Embryonic facial prominence (tissue), 1 donor: Measurements from ENCODE around the gene GP5.

Source experiments
- DNase-seq: peaks from one replicate; pipeline ENCODE4 v3.0.0-alpha.2; 2016; ENCODE audit errors: extremely low spot score

The GP5 gene

DNA sequence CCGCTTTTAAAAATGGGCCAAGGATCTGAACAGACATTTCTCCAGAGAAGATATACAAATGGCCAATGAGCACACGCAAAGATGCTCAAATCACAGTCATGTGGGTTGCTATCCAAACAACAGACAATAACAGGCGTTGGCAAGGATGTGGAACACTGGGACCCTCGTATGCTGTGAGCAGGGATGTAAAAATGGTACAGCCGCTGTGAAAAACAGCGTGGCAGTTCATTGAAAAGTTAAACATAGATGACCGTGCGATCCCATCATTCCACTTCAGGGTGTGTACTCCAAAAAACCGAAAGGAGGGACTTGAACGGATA, 22.9 kb downstream of the GP5 start:
- DNase-seq, result no peak

DNA sequence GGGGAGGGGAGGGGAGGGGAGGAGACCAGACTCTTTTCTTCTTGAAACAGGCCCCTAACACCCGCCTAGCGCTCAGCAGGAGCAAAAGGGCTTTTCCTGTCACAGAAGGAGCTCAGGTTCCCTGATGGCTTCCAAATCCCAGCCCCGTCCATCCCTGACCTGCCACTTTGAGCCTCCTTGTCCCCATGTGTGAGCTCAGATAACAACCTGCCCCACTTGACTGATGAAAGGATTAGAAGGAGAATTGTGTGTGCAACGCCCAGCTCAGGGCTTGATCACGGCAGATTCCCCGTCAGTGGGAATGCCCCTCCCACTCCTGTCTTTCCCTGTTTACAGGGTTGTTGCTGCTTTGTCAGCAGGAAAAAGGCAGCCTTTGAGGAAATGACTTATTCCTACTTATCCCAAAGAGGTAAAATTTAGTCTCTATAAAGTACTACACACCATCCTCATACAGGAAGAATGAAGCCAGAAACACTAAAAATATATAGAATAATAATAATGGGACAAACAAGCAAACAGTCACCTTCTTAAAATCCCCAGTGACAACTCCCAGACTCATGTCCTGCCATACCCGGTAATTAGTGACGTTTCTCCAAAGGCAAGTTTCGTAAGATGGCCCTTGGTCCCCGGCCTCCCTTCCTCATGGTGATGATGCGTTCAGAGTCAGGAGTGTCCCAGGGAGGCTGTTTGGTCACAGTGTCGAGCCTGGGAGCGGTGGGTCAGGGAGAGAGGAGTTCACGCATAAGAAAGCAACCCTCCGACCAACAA, 23.4 kb downstream of the GP5 start:
- DNase-seq, result no peak

DNA sequence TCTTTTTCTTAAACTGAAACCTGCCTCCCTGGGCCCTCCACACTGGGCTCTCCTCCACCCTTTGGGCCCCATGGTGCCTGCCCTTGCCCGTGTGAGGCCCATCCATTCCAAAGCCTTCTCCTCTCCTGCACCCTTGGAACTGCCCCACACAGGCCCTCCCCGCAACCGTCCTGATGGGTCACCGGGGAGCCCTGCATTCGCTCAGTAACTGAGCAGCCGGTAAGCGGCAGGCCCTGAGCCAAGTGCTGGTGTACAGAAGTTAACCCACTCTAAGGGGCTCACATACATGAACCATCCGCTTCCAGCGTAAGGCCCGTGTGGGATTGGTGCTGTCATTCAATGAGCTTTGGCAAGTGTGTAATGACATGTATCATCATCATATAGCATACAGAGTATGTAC, 24.1 kb downstream of the GP5 start:
- no peak for DNase-seq

DNA sequence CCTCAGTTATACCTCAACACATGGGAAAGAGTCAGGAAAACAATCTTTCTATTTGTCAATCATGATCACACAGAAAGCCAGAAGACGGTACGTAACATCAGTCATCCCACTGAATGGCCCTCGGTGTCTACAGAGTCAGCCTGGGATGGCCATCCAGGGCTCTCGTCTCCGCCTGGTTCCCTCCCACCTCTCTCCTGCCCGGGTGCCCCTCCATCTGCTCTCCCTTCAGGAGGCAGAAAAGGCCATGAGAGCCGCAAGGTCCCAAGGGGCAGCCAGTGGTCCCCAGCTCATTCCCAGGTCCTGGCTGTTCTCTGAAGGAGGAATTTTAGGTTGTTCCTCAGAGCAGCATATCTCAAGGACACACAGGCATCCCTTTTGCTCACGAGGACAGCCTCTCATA, 25.2 kb downstream of the GP5 start:
- no peak for DNase-seq

DNA sequence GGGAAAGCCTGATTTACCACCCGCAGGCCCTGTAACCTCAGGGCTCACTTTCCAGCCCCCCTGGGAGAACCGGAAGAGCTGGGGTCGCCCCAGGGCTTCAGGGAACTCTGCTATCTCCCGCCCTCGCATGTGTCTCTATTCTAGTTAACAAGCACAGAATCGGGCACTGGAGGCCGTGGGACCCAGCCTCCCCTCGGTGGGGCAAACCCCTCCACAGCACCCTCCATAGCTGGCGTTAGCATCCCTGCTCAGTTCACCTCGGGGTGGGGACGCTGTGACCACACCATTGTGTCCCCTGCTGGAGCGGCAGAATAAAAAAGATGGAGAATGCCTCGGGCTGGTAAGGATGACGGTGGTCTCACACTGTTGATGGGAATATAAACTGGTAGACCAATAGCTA, 26.0 kb downstream of the GP5 start:
- DNase-seq, result no peak

DNA sequence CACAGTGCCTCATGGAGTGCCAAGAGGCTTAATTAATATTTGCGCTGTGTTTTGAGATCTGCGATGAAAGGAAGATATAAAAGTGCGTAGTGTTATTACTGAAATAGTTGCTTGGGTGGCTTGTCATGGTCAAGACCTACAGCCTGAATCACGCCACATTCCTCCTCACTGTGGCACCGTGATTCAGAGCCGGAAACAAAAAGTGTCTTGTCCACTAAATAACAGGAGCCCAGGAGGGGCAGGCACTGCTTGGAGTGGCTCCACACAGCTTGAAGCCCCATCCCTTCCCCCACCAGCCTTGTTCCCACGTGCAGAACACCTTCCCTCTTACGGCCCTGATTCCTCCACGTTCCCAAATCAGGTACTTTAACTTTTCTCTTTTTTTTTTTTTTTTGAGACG, 28.3 kb downstream of the GP5 start:
- no peak for DNase-seq

DNA sequence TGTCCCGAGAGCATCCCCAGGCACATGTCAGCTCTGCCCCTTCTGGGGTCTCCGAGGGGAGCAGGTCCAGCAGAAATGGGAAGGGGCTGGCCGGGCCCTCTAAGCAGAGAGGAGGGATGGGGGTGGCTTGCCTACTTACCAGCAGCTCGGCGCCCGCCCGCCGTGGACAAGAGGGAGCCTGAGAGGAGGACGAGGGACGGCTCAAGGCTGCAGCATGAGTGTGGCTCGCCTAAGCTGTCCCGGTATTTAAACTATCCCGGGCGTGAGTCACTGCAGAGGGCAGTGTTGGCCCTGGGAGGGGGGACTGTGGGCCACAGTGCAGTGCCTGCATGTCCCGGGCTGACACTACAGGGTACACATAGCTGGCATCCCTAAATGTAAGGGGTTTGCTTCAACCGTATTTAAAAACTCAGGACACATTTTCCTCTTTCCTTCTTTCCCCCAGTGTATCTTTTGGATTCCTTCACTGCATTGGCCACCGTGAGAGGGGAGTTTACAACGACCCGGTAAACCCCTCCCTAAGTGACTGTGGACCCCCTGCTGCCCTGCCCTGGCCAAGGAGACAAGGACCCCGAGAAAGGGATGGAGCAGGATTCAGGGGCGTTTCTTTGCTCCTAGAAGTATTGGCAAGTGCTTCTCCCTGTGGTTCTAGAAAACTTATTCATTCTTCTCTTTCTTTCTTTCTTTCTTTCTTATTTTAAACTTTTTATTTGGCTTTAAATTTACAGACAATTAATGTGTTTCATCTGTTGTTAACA, 29.4 kb downstream of the GP5 start, which contains the start of gene LRRC15:
TSS of gene LRRC15 (minus strand) at position 222 of the 758 bp plus-strand sequence. CDS start 8,700 bp downstream, outside the sequence.
- DNase-seq, result no peak

DNA sequence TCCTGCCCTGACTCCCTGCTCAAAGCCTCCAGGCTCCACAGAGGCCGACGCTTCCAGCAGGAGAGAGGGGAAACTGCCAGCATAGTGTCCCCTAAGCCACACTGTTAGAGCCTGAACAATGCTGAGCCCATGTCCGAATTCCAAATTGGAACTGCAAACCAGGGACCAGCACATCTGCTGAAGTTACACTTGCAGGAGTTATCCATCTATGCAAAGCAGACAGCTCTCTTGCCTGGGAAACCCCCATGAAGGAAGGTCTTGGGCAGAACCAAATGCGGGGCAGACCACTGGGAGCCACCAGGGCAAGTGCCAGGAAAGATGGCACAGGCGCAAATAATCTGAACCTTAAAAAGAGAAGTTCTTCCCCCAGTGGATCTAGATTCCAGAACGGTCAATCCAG, 30.1 kb downstream of the GP5 start:
- DNase-seq, result no peak

DNA sequence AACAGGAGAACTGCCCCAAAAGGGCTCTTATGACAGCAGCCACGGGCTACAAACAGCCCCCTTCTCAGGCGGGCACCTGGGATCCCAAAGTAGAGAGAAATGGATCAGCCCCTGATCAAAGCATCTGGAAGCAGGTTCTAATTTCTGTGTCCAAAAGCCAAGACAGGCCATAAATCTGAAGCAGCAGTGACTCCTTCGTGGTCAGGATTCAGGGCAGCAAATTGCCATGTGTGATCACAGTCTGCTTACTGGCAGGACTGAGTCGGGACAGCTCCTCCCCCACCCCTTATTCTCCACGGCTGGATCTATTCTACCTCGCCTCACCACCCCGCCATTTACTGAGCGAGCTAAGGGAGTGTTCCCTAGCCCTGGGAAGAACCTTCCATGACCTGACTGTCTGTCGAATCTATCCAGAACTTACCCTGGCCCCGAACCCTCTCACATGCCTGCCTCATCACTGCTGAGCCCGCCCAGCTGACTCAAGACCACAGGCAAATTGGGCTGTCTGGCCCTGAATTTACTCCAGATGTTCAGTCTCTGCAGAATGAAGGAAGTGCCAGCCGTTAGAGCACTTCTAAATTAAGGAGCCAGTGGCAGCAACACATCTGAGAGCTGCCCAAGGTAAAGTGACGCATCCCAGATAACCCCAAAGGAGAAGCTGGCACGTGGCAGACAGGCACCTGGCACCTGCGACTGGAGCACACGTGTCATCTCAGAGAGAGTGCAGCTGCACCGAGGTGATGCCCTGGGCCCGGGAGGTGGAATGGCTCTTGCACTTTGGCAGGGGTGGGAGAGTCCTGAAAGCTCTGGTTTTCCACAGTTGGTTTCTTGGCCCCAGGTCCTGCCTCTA, 30.8 kb downstream of the GP5 start:
- peak; percentile 67 for DNase-seq

DNA sequence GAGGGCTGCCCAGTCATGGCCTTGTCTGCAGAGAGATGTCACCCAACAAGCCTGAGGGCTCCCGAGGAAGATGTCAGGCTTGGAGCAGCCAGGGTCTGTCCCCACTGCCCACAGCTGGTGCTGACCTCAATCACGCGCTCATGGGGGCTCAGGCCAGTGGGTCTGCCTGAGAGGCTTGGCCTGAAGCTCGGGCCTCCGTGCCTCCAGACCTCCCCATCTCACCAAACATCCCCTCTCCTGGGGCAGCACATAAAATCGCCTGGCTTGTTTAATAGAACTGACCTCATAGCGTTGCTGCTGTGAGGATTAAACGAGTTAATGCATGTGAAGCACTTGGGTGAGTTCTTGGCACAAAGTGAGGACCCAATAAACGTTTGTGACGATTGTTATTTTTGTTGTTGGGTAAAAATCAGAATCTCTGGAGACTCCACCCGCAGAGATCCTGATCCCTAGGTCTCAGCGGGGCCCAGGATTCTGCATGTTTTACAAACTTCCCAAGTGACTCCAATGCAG, 33.0 kb downstream of the GP5 start:
- DNase-seq, result no peak

DNA sequence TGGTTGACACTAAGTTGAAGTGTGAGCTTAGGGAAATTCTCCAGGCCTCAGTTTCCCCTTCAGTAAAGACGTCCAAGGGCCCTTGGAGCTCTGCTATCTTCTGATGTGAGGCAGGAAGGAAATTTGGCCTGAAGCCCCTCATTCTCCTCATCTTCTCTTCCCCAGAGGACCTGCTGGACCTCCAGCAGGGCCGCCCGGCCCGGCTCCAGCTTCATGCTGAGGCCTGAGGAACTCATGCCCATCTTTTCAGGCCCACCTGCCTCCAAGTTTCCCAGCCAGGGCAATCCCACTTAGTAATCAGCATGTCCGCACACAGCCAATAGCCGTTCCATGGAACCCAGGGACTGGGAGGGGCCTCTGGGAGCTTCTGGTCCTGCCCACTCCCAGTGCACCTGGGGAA, 33.5 kb downstream of the GP5 start:
- DNase-seq, result no peak

DNA sequence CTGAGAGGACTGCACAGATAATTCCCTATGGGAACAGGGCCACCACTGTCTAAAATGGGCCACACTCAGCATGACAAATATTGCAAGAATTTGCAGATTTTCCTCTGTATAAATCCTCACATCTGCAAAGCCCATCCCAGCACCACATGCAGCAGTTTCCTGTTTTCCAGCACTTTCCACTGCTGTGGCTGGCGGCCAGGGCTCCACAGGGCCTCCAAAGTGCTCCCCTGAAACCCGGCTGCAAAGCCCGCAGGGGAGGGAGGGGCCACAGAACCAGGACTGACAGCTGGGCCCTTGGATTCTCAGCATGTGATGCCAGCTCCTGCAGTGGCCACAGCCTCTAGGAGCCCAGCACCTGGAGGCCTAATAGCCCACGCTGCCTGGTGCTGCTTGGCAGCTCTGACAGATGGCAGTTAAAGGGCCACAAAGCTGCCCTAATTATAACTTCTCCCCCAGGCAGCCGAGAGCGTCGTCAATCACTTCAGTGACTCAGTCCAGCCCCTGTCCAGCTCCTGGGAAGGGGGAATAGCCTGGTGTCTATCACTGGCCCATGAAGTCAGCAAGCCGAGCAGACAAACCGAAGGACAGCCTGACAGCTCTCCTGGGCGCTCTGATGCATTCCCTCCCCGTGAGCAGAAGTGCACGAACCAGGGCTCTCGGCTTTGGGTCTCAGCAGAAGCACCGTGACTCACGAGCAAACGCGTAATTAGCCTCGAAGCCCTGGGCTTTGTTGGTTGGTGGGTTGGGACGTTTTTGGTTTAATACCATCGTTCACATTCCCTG, 34.2 kb downstream of the GP5 start:
- no peak for DNase-seq

DNA sequence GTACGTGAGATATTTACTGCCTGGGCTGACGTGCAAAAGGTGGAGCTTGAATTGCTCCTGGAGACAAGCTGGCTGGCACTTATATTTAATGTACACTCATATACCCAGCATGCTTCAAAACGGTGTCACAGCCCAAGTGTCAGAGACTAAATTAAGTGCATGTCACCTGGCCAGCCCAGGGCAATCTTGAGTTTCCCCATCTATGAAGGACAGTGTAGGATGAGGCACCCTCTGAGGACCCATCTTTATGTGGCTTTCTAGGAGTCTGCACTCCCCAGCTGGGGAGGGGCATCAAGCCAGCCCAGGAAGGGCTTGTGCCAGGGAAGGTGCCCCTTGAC, 34.8 kb downstream of the GP5 start:
- DNase-seq, result no peak

DNA sequence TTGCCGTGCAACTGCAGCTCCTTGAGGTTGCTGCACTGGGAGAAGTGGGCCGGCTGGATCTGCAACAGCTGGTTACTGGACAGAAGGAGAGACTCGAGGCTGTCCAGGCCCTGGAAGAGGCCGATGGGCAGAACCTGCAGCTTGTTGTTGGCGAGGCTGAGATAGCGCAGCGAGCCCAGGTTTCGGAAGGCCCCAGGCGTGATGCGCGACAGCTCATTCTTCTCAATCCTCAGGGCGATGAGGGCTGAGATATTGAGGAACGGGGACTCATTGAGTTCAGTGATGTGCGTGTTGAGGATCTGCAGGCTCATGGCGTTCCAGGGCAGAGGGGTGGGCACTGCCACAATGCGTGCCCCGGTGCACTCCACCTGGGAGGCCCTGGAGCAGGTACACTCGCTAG, 38.5 kb downstream of the GP5 start:
- no peak for DNase-seq

DNA sequence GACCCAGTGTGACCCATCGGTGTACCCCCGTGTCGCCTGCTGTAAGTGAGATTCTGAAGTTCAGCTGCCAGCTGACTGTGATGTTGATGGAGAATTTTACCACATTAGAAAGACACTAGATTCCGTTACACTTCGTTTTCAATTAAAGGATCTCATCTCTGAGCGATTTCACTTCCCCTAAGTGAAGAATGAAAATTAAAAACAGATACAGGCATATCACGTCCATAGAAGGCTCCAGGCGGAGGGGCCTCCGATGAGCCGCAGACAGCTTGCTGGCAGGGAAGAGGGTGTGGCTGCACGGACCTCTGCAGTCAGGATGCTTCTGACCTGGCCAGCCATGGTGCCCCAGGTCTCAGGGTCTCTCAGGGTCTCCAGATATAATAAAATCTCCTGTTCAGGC, 41.4 kb downstream of the GP5 start:
- peak; percentile 10 for DNase-seq

DNA sequence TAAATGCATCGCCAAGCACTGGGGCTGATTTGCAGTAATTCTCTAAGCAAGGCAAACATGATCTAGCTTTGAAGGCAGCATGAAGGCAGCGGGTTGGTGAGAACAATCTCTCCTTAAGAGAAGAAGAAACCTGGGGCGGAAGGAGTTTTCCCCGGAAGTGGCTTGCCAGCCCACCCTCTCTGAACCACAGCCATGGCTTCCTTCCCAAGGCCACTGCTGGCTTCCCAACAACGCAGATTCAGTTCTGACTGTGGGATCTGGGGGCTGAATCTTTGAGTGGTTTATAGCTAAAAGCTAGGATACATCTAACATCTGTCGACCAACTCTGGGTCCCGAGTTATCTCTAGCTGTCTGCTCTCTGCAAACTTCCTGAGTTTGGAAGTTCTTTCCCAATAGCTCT, 43.7 kb downstream of the GP5 start:
- no peak for DNase-seq

DNA sequence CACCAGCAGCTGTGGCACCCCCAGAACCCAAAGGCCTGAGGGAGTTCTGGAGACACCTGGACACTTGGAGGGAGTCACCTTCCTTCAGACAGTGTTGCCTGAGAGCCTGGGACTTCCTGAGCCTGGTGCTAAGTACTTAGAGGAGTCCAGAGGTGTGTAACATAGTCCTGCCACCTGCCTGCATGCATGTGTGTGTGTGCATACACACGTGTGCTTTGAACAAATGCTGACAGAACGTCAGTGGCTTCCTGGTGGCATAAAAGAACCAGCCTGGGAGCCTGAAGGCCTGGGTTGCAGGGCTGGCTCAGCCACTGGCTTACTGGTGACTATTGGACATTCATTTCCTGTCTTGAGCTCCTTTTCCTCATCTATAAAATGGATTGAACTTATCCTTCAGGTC, 44.8 kb downstream of the GP5 start:
- DNase-seq, result no peak

DNA sequence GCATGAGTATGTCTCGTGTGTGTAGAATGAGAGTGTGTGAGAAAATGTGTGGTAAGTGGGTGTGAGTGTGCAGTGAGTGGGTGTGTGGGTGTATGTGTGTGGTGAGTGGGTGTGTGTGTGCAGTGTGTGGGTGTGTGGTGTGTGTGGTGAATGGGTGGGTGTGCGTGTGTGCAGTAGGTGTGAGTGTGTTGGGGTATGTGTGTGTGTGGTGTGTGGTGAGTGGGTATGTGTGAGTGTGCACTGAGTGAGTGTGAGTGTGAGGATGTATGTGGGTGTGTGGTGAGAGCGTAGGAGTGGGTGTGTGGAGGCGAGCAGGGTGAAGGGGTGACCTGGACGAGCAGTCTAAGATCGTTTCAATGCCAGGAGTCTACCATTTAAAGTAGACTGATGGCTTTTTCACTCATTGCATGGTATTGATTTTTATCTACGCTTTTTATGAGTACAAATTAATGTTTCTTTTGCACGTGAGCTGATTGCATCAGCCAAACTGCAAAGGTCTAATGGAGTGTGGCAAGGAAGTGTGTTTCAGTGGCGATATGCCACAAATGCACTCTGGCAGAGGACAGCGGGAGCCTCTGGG, 46.3 kb downstream of the GP5 start:
- DNase-seq, result no peak

DNA sequence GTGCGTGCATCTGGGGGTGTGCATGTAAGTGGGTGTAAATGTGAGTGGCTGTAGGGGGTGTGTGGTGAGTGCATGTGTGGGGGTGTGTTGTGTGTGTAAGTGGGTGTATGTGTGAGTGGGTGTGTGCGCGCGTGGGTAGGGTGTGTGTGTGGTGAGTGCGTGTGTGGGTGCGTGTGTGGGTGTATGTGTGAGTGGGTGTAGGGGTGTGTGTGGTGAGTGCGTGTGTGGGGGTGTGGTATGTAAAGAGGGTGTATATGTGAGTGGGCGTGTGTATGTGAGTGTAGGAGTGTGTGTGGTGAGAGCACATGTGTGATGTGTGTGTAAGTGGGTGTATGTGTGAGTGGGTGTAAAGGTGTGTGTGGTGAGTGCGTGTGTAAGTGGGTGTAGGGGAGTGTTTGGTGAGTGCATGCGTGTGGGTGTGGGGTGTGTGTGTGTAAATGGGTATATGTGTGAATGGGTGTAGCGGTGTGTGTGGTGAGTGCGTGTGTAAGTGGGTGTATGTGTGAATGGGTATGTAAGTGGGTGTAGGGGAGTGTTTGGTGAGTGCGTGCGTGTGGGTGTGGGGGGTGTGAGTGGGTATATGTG, 47.0 kb downstream of the GP5 start:
- DNase-seq, result no peak

DNA sequence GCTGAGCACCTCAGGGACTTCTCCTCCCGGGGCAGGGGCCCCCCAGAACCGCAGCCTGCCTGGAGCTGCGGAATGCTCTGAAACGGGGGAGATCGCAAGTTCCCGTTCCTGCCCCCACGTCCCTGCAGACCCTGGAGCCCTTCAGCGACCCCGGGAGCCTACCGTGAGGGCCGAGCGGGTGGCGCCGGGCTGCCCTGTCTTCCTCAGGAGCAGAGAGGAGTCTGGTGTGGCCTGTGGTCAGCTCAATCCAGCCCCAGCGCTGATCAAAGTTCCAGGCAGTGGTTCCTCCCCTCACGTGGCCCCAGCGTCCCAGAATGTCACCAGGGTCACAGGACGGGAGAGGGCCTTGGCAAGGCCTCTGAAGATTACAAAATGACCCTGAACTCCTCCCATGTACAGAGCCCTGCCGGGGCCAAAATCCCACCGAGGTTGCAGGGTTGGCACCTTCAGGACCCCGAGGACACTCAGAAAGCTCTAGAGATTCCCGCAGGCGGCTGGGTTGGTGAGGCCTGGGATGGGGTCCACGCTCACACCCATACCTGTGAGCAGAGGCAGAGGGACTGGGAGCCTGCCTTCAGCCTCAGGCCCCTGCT, 47.9 kb downstream of the GP5 start, which contains the start of gene CPN2:
TSS of gene CPN2 (minus strand) at position 249 of the 593 bp plus-strand sequence. CDS start 8,626 bp downstream, outside the sequence.
- no peak for DNase-seq
